KMS-11 (cell line): ENCODE measurements around the gene FANCC.

Experiments
- H2AFZ ChIP-seq: fragments of 200-600 bp; sonication (generic); 2 replicates; pipeline ENCODE4 v1.6.1; 2016; ENCODE audit warnings: antibody characterized with exemption, mixed run types, low read depth
- H3K27ac ChIP-seq: fragments of 200-600 bp; sonication (generic); 2 replicates; pipeline ENCODE4 v1.6.1; 2016; ENCODE audit warnings: mild to moderate bottlenecking, mixed run types
- H3K27me3 ChIP-seq: fragments of 200-600 bp; sonication (generic); 2 replicates; pipeline ENCODE4 v1.6.1; 2017; ENCODE audit warnings: mild to moderate bottlenecking, low read depth, mixed run types, moderate library complexity; ENCODE audit not compliant: insufficient read depth
- H3K36me3 ChIP-seq: fragments of 200-600 bp; sonication (generic); 2 replicates; pipeline ENCODE4 v1.6.1; 2017; ENCODE audit warnings: mild to moderate bottlenecking, mixed run types; ENCODE audit not compliant: insufficient read depth
- H3K4me1 ChIP-seq: fragments of 200-600 bp; sonication (generic); 2 replicates; pipeline ENCODE4 v1.6.1; 2016; ENCODE audit warnings: mild to moderate bottlenecking, low read depth, mixed run types; ENCODE audit not compliant: poor library complexity, severe bottlenecking
- H3K4me2 ChIP-seq: fragments of 200-600 bp; sonication (generic); 2 replicates; pipeline ENCODE4 v1.7.0; 2016; ENCODE audit warnings: mild to moderate bottlenecking, mixed run types
- H3K4me3 ChIP-seq: fragments of 200-600 bp; sonication (generic); IDR thresholded peaks from 2 replicates; pipeline ENCODE4 v1.6.1; 2017; ENCODE audit warnings: low read depth, low read length, mixed read lengths; ENCODE audit not compliant: insufficient read depth
- H3K79me2 ChIP-seq: fragments of 200-600 bp; sonication (generic); 2 replicates; pipeline ENCODE4 v1.6.1; 2016; ENCODE audit warnings: low read depth, mixed run types; ENCODE audit not compliant: insufficient read depth
- H3K9ac ChIP-seq: fragments of 200-600 bp; sonication (generic); 2 replicates; pipeline ENCODE4 v1.6.1; 2016; ENCODE audit warnings: mild to moderate bottlenecking, mixed run types
- H4K20me1 ChIP-seq: fragments of 200-600 bp; sonication (generic); 2 replicates; pipeline ENCODE4 v1.6.1; 2016; ENCODE audit warnings: mild to moderate bottlenecking, mixed run types; ENCODE audit not compliant: insufficient read depth
- CTCF ChIP-seq: fragments of 200-600 bp; sonication (generic); conservative IDR thresholded peaks from 2 replicates; pipeline ENCODE4 v1.6.1; 2017; ENCODE audit warnings: low read depth, mild to moderate bottlenecking, antibody characterized with exemption, low read length, moderate library complexity, mixed read lengths

FANCC gene

GRCh38 chr9:95165004-95165403, 152.5 kb downstream of the FANCC start:
- H2AFZ ChIP-seq = no peak overlapping the region
- no peak overlapping the region for H3K9ac ChIP-seq
- H4K20me1 ChIP-seq = no peaks in the 10 kb centered on the region
- no peaks in the 10 kb centered on the region for H3K36me3 ChIP-seq
- H3K27ac ChIP-seq = no peak overlapping the region
- no peak overlapping the region for H3K4me2 ChIP-seq
- no peaks in the 10 kb centered on the region for H3K27me3 ChIP-seq
- no peak for TF ChIP-seq CTCF
- H3K4me3 ChIP-seq = no peak overlapping the region
- no peaks in the 10 kb centered on the region for H3K79me2 ChIP-seq
- H3K4me1 ChIP-seq = peaks cover 24% of the 10 kb centered on the region

GRCh38 chr9:95157481-95158151, 159.9 kb downstream of the FANCC start:
- Histone ChIP-seq H3K36me3 (no peaks in the 10 kb centered on the region), H3K4me1 (no peaks in the 10 kb centered on the region), H3K4me3 (no peak overlapping the region), H3K9ac (no peak overlapping the region), H3K79me2 (no peaks in the 10 kb centered on the region), H3K27ac (no peak overlapping the region), H3K27me3 (no peaks in the 10 kb centered on the region), H2AFZ (no peak overlapping the region), H3K4me2 (no peak overlapping the region), H4K20me1 (no peaks in the 10 kb centered on the region)
- TF ChIP-seq CTCF = no peak

GRCh38 chr9:95156074-95156473, 161.4 kb downstream of the FANCC start:
- H3K79me2 ChIP-seq = no peaks in the 10 kb centered on the region
- no peak overlapping the region for H3K4me2 ChIP-seq
- no peaks in the 10 kb centered on the region for H3K27me3 ChIP-seq
- no peaks in the 10 kb centered on the region for H3K4me1 ChIP-seq
- TF ChIP-seq CTCF = no peak
- H3K27ac ChIP-seq = no peak overlapping the region
- H3K36me3 ChIP-seq = no peaks in the 10 kb centered on the region
- no peak overlapping the region for H3K9ac ChIP-seq
- no peak overlapping the region for H3K4me3 ChIP-seq
- H2AFZ ChIP-seq = no peak overlapping the region
- H4K20me1 ChIP-seq = no peaks in the 10 kb centered on the region

- Histone ChIP-seq H3K4me3 (no peak overlapping the region), H3K79me2 (no peaks in the 10 kb centered on the region), H4K20me1 (no peaks in the 10 kb centered on the region), H3K27me3 (no peaks in the 10 kb centered on the region), H3K4me1 (no peaks in the 10 kb centered on the region), H3K9ac (no peak overlapping the region), H3K27ac (no peak overlapping the region), H3K4me2 (no peak overlapping the region), H3K36me3 (no peaks in the 10 kb centered on the region), H2AFZ (no peak overlapping the region)
- TF ChIP-seq CTCF = no peak
Observed at GRCh38 chr9:95155220-95155619, 162.3 kb downstream of the FANCC start.
